GM18499 (cell line): ENCODE data around the gene TBC1D14.

ENCODE experiments used
- ATAC-seq: cut with Tn5 transposase; IDR thresholded peaks from one replicate; pipeline ENCODE4 v1.9.1; 2021; ENCODE audit warnings: moderate number of reproducible peaks; ENCODE audit not compliant: insufficient read depth, unreplicated experiment

The TBC1D14 gene

GRCh38 chr4:7034262-7035081 is 124.8 kb downstream of the TBC1D14 start:
- ATAC-seq, result no peak

GRCh38 chr4:7037425-7037824 is 127.8 kb downstream of the TBC1D14 start:
- no peak for ATAC-seq

- ATAC-seq, result no peak
These were observed 131.1 kb downstream of the TBC1D14 start for GRCh38 chr4:7040765-7041164.

- no peak for ATAC-seq
These were observed 131.6 kb downstream of the TBC1D14 start for GRCh38 chr4:7041246-7041645.

GRCh38 chr4:7041801-7042502 is 132.3 kb downstream of the TBC1D14 start:
- no peak for ATAC-seq

- ATAC-seq, result peak; percentile 42
These were observed 133.1 kb downstream of the TBC1D14 start for GRCh38 chr4:7042503-7043283.

- peak; percentile 6 for ATAC-seq
These were observed 133.9 kb downstream of the TBC1D14 start, which contains the start of gene TADA2B for GRCh38 chr4:7043284-7044136. TADA2B (plus strand) TSS chr4:7043372; CDS start chr4:7043580, 208 bp downstream.

- no peak for ATAC-seq
These were observed 134.7 kb downstream of the TBC1D14 start for GRCh38 chr4:7044137-7044930.

GRCh38 chr4:7045553-7045952 is 135.9 kb downstream of the TBC1D14 start:
- no peak for ATAC-seq

GRCh38 chr4:7045961-7046921 is 136.6 kb downstream of the TBC1D14 start:
- ATAC-seq, result no peak

- ATAC-seq, result no peak
These were observed 137.3 kb downstream of the TBC1D14 start for GRCh38 chr4:7046971-7047370.

GRCh38 chr4:7048642-7049041 is 139.0 kb downstream of the TBC1D14 start:
- ATAC-seq, result no peak

- no peak for ATAC-seq
These were observed 139.7 kb downstream of the TBC1D14 start for GRCh38 chr4:7049295-7049694.

- no peak for ATAC-seq
These were observed 140.1 kb downstream of the TBC1D14 start for GRCh38 chr4:7049739-7050138.

GRCh38 chr4:7050481-7051143 is 141.0 kb downstream of the TBC1D14 start:
- no peak for ATAC-seq

GRCh38 chr4:7051144-7051495 is 141.5 kb downstream of the TBC1D14 start:
- no peak for ATAC-seq

- no peak for ATAC-seq
These were observed 142.3 kb downstream of the TBC1D14 start for GRCh38 chr4:7051905-7052304.

GRCh38 chr4:7052313-7052712 is 142.7 kb downstream of the TBC1D14 start:
- ATAC-seq, result no peak
